Right lobe of liver (tissue), 6 donors: ENCODE data around the gene NPHS2. TPM values are rescaled to one million over a fixed set of nuclear protein-coding genes. Genes with fewer than 3 reads are reported as not detected.

Experiments used
- ATAC-seq, 4 donors: fragments of 200-7000 bp; cut with Tn5 transposase; one replicate each; pipeline ENCODE4 v1.9.1; 2020; ENCODE audit warnings: mild to moderate bottlenecking in 4 of 4, moderate library complexity in 4 of 4
- DNase-seq, 3 donors: peaks; one replicate each; pipeline ENCODE4 v3.0.0-alpha.2; 2020
- H3K27ac ChIP-seq, 3 donors: fragments of 200-600 bp; one replicate each; pipeline ENCODE4 v1.8.0; 2022
- H3K27me3 ChIP-seq, 2 donors: fragments of 200-600 bp; one replicate each; pipeline ENCODE4 v1.8.0; 2022
- H3K36me3 ChIP-seq, 4 donors: fragments of 200-600 bp; sonication (generic) in 1 of 4; one replicate each; pipeline versions ENCODE4 v1.5.1 to v1.8.0; 2017 to 2022; ENCODE audit warnings: control low read depth in 1 of 4
- H3K4me1 ChIP-seq, 4 donors: fragments of 200-600 bp; sonication (generic) in 1 of 4; one replicate each; pipeline versions ENCODE4 v1.5.1 to v1.8.0; 2017 to 2022; ENCODE audit warnings: control low read depth in 1 of 4
- H3K4me3 ChIP-seq, 3 donors: fragments of 200-600 bp; one replicate each; pipeline ENCODE4 v1.8.0; 2022
- H3K9me3 ChIP-seq, 4 donors: fragments of 200-600 bp; sonication (generic) in 1 of 4; one replicate each; pipeline versions ENCODE4 v1.5.1 to v1.8.0; 2017 to 2022; ENCODE audit warnings: control low read depth in 1 of 4
- POLR2A ChIP-seq: fragments of 450-650 bp; IDR thresholded peaks from one replicate; pipeline ENCODE4 v1.6.1; 2017; ENCODE audit warnings: antibody characterized with exemption, mild to moderate bottlenecking
- WGBS: methylation state at CpG from one replicate; pipeline ENCODE4 v1.1.6; 2018; ENCODE audit warnings: low coverage, low lambda C conversion rate; ENCODE audit not compliant: insufficient coverage; ENCODE audit errors: missing lambda C conversion rate; 5-methylcytosine and 5-hydroxymethylcytosine counted together
- intact Hi-C, 2 donors: fragments of 100-400 bp; cut with DNase I; formaldehyde crosslinking; loops; one replicate each; pipeline versions ENCODE4 v1.11.2 to v1.14.1; 2022
- total RNA-seq, 6 experiments: library from RNA; depleted of rRNA in 2 of 6; stranded (reverse); fragments of >200 nt in 2 of 6; fragmentation: NEBNext Ultra II Directional in 3 of 6; extraction: Animal tissue kit (Norgen Biotek cat#: 25700) in 3 of 6; gene quantifications; one replicate each; pipeline versions ENCODE4 v1.1.0 to v1.2.4, GENCODE V29; 2016 to 2023
- TF ChIP-seq, protein P1 (sequence below), 4 donors: fragments of 200-600 bp in 3 of 4; fragments of 450-650 bp in 1 of 4; IDR thresholded peaks; one replicate each; pipeline versions ENCODE4 v1.5.1 to v1.8.0; 2016 to 2022; ENCODE audit warnings: antibody characterized with exemption in 4 of 4, mild to moderate bottlenecking in 2 of 4
- donor health status: DM: no; HTN: yes; CAD: no.
- donor health status: DM: no; HTN: no; CAD: no.
- donor health status: DM: no; HTN: no; CAD: no.
- donor health status: DM: no; HTN: yes; CAD: no.
- donor health status: DM: no; HTN: yes; CAD: no.

The NPHS2 gene
- total RNA-seq, 6 experiments from 2014 or later: not detected

DNA sequence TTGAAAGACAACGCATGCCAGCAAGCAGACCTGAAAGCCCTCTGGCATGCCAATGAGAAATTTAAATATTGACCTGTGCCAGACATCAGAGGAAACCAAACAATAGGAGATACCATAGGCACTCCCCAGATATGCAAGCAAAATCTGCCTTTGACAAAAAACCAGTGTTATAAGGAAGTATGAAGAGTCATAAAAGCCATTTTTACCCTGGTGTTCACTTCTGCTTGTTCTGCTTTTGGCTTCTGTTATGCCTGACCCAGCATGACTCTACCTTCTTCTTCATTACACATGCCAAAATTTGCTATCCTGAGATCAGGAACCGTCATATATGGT lies 26.4 kb downstream of the NPHS2 start:
- no peak for TF ChIP-seq POLR2A
- TF ChIP-seq, protein P1, sequence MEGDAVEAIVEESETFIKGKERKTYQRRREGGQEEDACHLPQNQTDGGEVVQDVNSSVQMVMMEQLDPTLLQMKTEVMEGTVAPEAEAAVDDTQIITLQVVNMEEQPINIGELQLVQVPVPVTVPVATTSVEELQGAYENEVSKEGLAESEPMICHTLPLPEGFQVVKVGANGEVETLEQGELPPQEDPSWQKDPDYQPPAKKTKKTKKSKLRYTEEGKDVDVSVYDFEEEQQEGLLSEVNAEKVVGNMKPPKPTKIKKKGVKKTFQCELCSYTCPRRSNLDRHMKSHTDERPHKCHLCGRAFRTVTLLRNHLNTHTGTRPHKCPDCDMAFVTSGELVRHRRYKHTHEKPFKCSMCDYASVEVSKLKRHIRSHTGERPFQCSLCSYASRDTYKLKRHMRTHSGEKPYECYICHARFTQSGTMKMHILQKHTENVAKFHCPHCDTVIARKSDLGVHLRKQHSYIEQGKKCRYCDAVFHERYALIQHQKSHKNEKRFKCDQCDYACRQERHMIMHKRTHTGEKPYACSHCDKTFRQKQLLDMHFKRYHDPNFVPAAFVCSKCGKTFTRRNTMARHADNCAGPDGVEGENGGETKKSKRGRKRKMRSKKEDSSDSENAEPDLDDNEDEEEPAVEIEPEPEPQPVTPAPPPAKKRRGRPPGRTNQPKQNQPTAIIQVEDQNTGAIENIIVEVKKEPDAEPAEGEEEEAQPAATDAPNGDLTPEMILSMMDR (IDR thresholded peaks at IDR 0.05): no peak
- intact Hi-C loops: no loop called here
- WGBS: 54% methylated on average over 2 of the region's 2 CpGs
- Histone ChIP-seq H3K9me3 (no peaks in the 10 kb centered on the region), H3K27ac (no peak overlapping the region), H3K4me3 (no peak overlapping the region), H3K36me3 (no peaks in the 10 kb centered on the region), H3K4me1 (no peaks in the 10 kb centered on the region), H3K27me3 (no peaks in the 10 kb centered on the region)
- no peak for DNase-seq
- no peak for ATAC-seq

DNA sequence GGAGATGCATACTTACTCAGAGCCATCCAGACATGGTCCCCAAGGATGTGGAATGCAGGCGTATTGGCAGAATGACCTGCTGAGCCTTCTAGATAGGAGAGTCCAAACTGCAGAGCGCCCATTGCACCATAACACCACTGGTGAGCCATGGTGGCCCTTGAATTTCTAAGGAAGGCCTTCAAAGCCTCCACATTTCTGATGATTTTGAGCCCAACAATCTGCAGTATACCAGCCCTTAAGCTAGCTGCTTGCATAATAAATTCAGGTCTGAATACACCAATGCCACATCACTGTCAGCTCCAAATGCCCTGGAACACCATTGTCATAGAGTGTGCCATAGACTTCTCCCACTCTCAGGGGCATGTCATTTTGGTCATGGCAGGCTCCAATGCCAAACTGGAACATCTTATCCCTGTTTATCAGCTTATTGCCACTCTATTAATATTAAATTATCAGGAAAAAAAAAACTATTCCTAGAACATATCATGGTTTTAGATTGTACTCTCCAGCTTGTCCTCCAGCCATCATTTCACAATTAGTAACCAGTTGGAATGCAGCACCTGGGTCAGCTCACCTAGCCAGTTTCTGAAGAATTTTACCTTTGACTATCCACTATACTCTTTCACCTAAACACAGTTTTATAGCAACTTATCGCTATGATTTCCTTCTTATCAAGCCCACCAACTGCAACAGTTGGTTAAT lies 26.9 kb downstream of the NPHS2 start:
- no peaks in the 10 kb centered on the region for H3K36me3 ChIP-seq
- intact Hi-C loops: no loop called here
- TF ChIP-seq POLR2A: no peak
- TF ChIP-seq, protein P1 (IDR thresholded peaks at IDR 0.05): no peak
- H3K4me3 ChIP-seq: no peak overlapping the region
- no peaks in the 10 kb centered on the region for H3K4me1 ChIP-seq
- no peak overlapping the region for H3K27ac ChIP-seq
- no peak for DNase-seq
- no peak for ATAC-seq
- WGBS: 70% methylated on average over 2 of the region's 3 CpGs
- no peaks in the 10 kb centered on the region for H3K27me3 ChIP-seq
- no peaks in the 10 kb centered on the region for H3K9me3 ChIP-seq

DNA sequence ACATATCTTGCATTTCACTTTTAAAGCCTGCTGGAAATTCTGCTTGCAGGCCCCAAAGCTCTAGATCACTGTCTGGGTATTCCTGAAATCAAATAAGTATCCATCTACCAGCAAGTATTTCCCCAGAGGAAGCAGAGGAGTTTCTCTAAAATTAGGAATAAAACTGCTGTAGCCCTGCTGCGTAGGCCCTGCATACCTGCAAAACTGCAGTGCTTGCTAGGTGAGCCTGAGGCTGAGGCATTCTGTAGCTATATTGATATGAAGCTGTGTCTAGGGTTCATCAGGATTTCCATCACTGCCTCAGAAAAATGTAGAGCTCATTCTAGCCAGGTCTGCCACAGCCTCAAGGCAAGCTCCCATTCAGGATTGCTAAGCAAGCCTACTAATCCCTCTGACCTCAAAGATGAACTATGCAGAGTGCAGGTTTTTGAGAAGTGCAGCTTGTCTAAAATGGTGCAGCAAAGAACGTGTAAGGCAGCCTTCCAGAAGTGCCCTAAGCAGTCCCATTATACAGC lies 28.7 kb downstream of the NPHS2 start:
- H3K27me3 ChIP-seq: no peaks in the 10 kb centered on the region
- no peaks in the 10 kb centered on the region for H3K9me3 ChIP-seq
- WGBS: 100% methylated on average over 1 of the region's 2 CpGs
- no peaks in the 10 kb centered on the region for H3K36me3 ChIP-seq
- DNase-seq (no peak), ATAC-seq (no peak)
- H3K27ac ChIP-seq: no peak overlapping the region
- TF ChIP-seq, protein P1 (IDR thresholded peaks at IDR 0.05): no peak
- no peak for TF ChIP-seq POLR2A
- no peak overlapping the region for H3K4me3 ChIP-seq
- intact Hi-C loops: no loop called here
- no peaks in the 10 kb centered on the region for H3K4me1 ChIP-seq

DNA sequence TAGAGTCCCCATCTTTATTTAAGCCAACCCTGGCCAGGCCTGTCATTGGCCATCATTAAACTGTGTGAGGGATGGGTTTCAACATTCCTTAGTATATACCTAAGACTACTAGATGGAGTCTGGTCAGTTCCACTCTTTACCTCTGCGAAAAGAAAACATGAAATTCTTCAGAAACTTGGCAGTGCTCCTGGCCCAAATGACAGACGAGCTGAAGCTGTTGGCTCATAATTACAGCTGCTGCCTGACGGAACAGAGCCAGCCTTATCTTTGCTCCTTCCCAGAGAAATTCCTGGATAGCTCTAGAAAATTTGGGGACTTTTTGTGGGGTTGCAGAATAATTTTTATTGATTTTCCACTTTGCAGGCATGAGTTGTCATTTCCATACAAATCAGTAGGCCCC lies 30.4 kb downstream of the NPHS2 start:
- intact Hi-C loops: no loop called here
- WGBS: 62% methylated on average over 3 of the region's 3 CpGs
- H3K36me3 ChIP-seq: no peaks in the 10 kb centered on the region
- no peaks in the 10 kb centered on the region for H3K9me3 ChIP-seq
- H3K27me3 ChIP-seq: no peaks in the 10 kb centered on the region
- no peak overlapping the region for H3K27ac ChIP-seq
- DNase-seq: no peak
- H3K4me3 ChIP-seq: no peak overlapping the region
- H3K4me1 ChIP-seq: no peaks in the 10 kb centered on the region
- ATAC-seq: no peak
- TF ChIP-seq, protein P1 (IDR thresholded peaks at IDR 0.05): no peak
- TF ChIP-seq POLR2A: no peak
